ENCODE results near the gene FOXL3. TPM values are rescaled to one million over a fixed set of nuclear protein-coding genes. Genes with fewer than 3 reads are reported as not detected.

FOXL3 gene
- total and polyA plus RNA-seq, 12 donors, result not detected

DNA sequence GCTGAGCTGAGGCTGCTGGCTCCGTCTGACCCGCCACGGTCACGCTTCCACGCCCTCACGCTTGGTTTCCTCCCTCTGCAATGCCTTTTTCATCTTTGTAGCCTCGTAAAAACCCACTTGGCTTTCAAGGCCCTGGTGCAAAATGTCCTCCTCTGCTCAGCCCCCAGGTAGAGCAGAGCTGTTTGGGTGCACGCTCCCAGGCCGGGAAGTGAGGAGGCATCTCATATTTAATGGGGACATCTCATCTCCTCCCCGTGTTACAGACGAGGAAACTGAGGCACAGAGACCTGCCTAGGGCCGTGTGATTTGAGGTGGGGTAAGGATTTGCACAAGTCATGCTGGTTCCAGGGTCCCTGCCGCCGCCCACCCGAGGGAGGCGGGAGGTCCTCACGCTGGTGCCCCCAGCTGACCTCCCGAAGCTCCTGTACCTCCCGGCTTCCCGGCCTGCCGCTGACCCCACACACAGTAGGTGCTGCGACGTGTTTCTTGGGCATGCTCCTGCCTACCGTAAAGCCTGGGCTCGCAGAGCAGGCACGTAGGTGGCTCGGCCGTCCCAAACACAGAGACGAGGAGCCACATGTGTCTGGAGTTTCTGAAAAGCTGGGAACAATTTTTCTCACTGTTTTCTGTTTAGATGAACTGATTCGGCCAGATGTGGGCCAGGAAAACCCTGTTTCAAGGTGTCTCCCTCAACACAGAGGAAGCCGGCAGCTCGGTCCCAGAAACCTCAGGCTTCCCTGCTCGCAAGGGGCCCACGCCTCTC is 11.5 kb downstream of the FOXL3 start:
- WGBS, 2 donors, result 84 to 87% methylated on average over 34 of the region's 34 CpGs
- Histone ChIP-seq H3K9me3 (no peaks in the 10 kb centered on the region), H3K27ac (no peak overlapping the region), H3K36me3 (no peaks in the 10 kb centered on the region), H3K27me3 (peaks cover 0 to 13% (median 0%) of the 10 kb centered on the region in 7 donors), H3K4me3 (no peak overlapping the region), H3K4me1 (no peaks in the 10 kb centered on the region)
- DNase-seq, result no peak
- TF ChIP-seq, protein P1, sequence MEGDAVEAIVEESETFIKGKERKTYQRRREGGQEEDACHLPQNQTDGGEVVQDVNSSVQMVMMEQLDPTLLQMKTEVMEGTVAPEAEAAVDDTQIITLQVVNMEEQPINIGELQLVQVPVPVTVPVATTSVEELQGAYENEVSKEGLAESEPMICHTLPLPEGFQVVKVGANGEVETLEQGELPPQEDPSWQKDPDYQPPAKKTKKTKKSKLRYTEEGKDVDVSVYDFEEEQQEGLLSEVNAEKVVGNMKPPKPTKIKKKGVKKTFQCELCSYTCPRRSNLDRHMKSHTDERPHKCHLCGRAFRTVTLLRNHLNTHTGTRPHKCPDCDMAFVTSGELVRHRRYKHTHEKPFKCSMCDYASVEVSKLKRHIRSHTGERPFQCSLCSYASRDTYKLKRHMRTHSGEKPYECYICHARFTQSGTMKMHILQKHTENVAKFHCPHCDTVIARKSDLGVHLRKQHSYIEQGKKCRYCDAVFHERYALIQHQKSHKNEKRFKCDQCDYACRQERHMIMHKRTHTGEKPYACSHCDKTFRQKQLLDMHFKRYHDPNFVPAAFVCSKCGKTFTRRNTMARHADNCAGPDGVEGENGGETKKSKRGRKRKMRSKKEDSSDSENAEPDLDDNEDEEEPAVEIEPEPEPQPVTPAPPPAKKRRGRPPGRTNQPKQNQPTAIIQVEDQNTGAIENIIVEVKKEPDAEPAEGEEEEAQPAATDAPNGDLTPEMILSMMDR (IDR thresholded peaks at IDR 0.05), result no peak
- intact Hi-C loops (cut with DNase I), result no loop called here
- ATAC-seq, result no peak

DNA sequence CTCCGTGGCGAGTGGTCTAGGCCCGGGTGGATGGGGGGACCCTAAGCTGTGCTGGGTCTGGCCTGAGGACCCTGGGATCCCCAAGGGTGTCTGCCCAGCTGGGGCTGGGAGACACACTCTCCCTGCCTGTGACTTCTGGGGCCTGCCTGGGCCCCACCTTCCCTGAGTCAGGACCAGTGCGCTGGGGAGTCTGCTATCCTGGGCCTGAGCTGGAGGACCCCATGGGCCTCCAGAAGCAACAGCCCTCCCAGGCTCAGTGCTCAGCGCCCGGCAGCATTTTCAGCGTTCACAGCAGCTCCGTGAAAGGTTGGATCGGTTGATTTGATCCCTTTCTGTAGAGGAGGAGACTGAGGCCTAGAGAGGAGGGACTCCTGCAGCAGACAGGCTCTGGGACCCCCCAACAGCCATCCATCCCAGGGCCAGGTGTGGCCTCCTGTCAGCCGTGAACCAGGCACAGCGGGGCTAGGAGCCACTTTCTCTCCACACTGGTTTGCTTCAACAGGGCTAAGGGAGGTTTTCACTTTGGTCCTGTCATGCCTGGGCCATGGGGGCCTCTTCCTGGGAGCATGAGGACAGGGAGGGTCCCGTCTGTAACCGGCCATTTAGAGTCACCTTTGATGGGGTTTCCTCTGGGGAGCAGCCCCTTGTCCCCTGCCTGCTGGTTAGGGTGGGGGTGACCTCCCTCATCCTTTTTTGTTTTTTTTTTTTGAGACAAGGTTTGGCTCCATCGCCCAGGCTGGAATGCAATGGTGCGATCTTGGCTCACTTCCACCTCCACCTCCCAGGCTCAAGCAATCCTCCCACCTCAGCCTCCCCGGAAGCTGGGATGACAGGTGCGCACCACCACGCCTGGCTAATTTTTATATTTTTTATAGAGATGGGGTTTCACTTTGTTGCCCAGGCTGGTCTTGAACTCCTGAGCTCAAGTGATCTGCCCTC is 12.4 kb downstream of the FOXL3 start:
- 87 to 91% methylated on average over 18 of the region's 18 CpGs for WGBS, 2 donors
- peaks cover 0 to 13% (median 0%) of the 10 kb centered on the region in 7 donors for H3K27me3 ChIP-seq
- TF ChIP-seq, protein P1 (IDR thresholded peaks at IDR 0.05), result no peak
- intact Hi-C loops (cut with DNase I), result no loop called here
- H3K4me1 ChIP-seq, result no peaks in the 10 kb centered on the region
- ATAC-seq (no peak), DNase-seq (no peak)
- H3K27ac ChIP-seq, result no peak overlapping the region
- peaks cover 0 to 5% (median 0%) of the 10 kb centered on the region in 11 donors for H3K9me3 ChIP-seq
- no peak overlapping the region for H3K4me3 ChIP-seq
- H3K36me3 ChIP-seq, result no peaks in the 10 kb centered on the region

DNA sequence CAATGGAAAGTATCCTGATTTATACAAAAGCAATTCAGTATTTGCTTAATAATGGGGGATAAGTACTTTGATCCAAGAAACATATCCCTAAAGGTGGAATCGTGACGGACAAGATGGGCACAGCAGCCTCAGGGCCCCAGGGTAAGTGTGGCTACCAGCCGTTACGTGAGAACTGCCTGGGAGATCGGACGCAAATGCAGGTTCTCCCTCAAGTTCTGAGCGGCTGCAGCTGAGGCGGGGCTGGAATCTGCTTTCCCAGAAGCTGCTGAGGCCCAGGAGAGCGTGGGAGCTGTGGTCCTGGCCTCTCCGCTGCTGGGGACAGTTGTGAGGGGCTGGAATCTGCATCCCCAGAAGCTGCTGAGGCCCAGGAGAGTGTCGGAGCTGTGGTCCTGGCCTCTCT is 13.5 kb downstream of the FOXL3 start:
- Histone ChIP-seq H3K4me3 (no peak overlapping the region), H3K4me1 (no peaks in the 10 kb centered on the region), H3K36me3 (no peaks in the 10 kb centered on the region), H3K27ac (no peak overlapping the region), H3K9me3 (peaks cover 0 to 16% (median 6%) of the 10 kb centered on the region in 11 donors), H3K27me3 (peaks cover 0 to 9% (median 0%) of the 10 kb centered on the region in 7 donors)
- ATAC-seq (no peak), DNase-seq (no peak)
- 82 to 84% methylated on average over 11 of the region's 11 CpGs for WGBS, 2 donors
- intact Hi-C loops (cut with DNase I), result no loop called here
- TF ChIP-seq, protein P1 (IDR thresholded peaks at IDR 0.05), result no peak

DNA sequence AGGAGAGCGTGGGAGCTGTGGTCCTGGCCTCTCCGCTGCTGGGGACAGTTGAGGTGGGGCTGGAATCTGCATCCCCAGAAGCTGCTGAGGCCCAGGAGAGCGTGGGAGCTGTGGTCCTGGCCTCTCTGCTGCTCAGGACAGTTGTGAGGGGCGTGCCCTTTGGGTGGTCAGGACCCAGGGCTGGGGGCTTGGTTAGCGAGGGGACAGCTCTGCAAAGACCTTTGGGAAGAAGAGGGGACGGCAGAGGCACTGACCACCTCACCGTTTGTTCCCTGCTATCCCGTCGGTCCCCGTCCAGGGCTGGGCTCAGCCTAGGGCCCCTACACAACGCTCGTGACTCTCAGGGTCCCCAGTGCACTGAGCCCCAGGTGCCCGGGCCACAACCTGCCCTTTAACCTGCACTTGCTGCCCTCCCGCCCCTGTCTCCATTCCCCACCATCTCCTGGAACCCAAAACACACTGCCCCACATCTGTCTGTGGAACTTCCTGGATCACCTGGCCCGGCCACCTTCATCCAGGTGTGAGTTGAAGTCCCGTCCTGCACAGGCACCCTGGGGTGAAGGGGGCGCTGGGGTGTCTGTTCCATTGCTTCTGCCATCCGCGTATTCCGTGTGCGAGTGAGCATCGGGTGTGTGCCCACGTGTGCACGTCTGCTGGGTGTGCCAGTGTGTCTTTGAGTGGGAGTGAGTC is 14.1 kb downstream of the FOXL3 start:
- peaks cover 0 to 22% (median 9%) of the 10 kb centered on the region in 11 donors for H3K9me3 ChIP-seq
- TF ChIP-seq, protein P1 (IDR thresholded peaks at IDR 0.05), result no peak
- no peak for ATAC-seq
- no peak overlapping the region for H3K27ac ChIP-seq
- DNase-seq, result no peak
- intact Hi-C loops (cut with DNase I), result no loop called here
- H3K27me3 ChIP-seq, result peaks cover 0 to 9% (median 0%) of the 10 kb centered on the region in 7 donors
- H3K36me3 ChIP-seq, result no peaks in the 10 kb centered on the region
- 86 to 89% methylated on average over 23 to 24 of the region's 24 CpGs for WGBS, 2 donors
- no peaks in the 10 kb centered on the region for H3K4me1 ChIP-seq
- H3K4me3 ChIP-seq, result no peak overlapping the region
